ENCODE measurements around the gene NME8. TPM values are rescaled to one million over a fixed set of nuclear protein-coding genes. Genes with fewer than 3 reads are reported as not detected.
"Not testable (repeated sequence)": the region's sequence is repeated elsewhere in the genome, so short reads cannot be mapped to it uniquely, and the experiment has no call there.

Gene NME8, protein sequence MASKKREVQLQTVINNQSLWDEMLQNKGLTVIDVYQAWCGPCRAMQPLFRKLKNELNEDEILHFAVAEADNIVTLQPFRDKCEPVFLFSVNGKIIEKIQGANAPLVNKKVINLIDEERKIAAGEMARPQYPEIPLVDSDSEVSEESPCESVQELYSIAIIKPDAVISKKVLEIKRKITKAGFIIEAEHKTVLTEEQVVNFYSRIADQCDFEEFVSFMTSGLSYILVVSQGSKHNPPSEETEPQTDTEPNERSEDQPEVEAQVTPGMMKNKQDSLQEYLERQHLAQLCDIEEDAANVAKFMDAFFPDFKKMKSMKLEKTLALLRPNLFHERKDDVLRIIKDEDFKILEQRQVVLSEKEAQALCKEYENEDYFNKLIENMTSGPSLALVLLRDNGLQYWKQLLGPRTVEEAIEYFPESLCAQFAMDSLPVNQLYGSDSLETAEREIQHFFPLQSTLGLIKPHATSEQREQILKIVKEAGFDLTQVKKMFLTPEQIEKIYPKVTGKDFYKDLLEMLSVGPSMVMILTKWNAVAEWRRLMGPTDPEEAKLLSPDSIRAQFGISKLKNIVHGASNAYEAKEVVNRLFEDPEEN
- 1.7 TPM for total RNA-seq

DNA sequence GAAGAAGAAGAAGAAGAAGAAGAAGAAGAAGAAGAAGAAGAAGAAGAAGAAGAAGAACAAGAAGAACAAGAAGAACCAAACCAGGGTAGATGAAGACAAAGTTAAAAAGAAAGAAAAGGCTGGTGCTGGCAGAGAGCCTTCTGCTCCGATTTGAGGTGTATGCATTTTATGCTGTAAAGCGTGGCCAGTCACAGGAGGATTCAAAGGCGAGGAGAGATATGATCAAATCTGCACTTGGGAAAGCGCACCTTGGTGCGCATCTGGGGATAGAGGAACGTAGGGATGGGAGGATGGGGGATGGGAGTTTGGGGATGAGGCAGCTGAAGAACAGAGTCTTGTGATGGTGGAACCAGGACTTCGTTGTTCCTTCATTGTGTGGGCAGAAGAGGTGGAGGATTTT is at the start of gene NME8:
Gene NME8, plus strand, starts transcription at position 301 of the 400 bp plus-strand sequence. CDS start 1,670 bp downstream, outside the sequence.
- Histone ChIP-seq H3K4me3 (ENCODE audit: low read length) (no peak within 1 kb of the TSS), H3K4me1 (ENCODE audit: insufficient read depth, low read length) (no peaks in the 10 kb centered on the region), H3K27me3 (ENCODE audit: insufficient read depth, low read length) (no peaks in the 10 kb centered on the region), H3K9me3 (ENCODE audit: low read depth, low read length) (no peaks in the 10 kb centered on the region)

DNA sequence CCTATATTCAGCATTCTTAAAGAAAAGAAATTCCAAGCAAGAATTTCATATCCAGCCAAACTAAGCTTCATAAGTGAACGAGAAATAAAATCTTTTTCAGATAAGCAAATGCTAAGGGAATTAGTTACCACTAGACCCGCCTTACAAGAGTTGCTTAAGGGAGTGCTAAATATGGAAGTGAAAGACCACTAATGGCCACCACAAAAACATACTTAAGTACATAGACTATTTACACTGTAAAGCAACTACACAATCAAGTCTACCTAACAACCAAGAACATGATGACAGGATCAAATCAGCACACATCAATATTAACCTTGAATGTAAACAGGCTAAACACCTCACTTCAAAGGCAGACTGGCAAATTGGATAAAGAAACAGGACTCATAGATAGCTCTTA is 42.2 kb upstream of the NME8 start:
- peaks cover 3% of the 10 kb centered on the region for H3K27me3 ChIP-seq (ENCODE audit: insufficient read depth, low read length)
- no peak overlapping the region for H3K4me3 ChIP-seq (ENCODE audit: low read length)

DNA sequence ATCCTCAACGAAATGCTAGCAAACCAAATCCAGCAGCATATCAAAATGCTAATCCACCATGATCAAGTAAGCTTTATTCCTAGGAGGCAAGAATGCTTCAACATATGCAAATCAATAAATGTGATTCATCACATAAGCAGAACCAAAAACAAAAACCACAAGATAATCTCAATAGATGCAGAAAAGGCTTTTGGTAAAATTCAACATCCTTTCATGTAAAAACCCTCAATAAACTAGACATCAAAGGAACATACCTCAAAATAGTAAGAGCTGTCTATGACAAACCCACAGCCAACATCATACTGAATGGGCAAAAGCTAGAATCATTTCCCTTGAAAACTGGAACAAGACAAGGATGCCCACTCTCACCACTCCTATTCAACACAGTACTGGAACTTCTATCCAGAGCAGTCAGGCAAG is 36.2 kb upstream of the NME8 start:
- not testable (repeated sequence) for H3K27me3 ChIP-seq (ENCODE audit: insufficient read depth, low read length); H3K4me3 ChIP-seq (ENCODE audit: low read length); H3K4me1 ChIP-seq (ENCODE audit: insufficient read depth, low read length)

More for the DNA sequence above, 42.2 kb upstream of the NME8 start:
- Histone ChIP-seq H3K4me1 (ENCODE audit: insufficient read depth, low read length) (no peaks in the 10 kb centered on the region), H3K9me3 (ENCODE audit: low read depth, low read length) (no peaks in the 10 kb centered on the region)

DNA sequence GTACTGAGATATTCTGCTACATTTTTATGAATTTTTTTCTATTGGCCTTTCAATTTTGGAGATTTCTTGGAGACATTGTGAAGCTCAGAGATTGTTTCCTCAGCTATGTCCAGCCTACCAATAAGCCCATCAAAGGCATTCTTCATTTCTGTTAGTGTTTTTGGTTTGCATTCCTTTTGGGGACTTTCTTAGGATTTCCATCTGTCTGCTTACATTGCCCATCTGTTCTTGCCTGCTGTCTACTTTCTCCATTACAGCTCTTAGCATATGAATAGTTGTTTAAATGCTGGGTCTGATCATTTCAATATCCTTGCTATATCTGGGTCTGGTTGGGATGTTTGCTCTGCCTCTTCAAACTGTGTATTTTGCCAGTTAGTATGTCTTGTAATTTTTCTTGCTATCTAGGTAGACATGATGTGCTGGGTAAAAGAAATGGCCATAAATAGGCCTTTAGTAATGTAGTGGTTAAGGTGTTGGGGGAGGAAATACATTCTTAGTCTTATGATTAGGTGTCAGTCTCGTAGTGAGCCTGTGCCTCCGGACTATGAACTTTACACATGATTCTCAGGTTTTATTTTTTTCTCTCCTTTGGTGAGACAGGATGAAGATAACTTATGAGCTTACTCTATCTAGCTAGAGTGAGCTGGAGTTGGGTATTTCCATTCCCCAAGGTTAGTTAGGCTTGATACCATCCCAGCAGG is 32.6 kb upstream of the NME8 start:
- Histone ChIP-seq H3K4me3 (ENCODE audit: low read length) (no peak overlapping the region), H3K27me3 (ENCODE audit: insufficient read depth, low read length) (no peaks in the 10 kb centered on the region), H3K4me1 (ENCODE audit: insufficient read depth, low read length) (no peaks in the 10 kb centered on the region), H3K9me3 (ENCODE audit: low read depth, low read length) (no peaks in the 10 kb centered on the region)

More for the DNA sequence above, 36.2 kb upstream of the NME8 start:
- not testable (repeated sequence) for H3K9me3 ChIP-seq (ENCODE audit: low read depth, low read length)

DNA sequence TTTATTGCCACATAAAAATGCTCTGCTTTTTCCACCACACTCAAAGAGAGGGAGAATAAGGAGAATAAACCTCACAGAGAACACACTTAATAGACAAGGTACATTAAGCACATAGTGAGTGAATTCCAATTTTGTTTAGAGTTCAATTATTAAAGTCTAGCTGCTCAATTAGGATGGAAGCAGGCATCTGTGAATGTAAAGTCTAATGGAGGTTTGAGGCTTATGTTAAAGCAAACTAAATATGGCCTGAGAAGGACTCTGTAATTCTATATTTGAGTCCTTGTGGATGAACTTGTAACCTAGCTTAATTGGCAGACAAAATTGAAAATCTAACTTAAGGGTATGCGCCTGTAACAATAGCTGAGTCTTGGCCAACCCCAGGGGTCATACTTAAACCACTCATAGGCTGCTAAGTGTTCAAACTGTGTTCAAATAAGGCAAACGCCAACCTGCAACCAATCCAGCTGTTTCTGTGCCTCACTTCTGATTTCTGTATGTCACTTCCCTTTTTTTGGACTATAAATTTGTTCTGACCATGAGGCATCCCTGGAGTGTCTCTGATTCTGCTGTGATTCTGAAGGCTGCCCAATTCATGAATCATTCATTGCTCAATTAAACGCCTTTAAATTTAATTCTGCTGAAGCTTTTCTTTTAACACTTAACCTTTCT is 31.3 kb upstream of the NME8 start:
- Histone ChIP-seq H3K4me3 (ENCODE audit: low read length) (no peak overlapping the region), H3K9me3 (ENCODE audit: low read depth, low read length) (no peaks in the 10 kb centered on the region), H3K4me1 (ENCODE audit: insufficient read depth, low read length) (no peaks in the 10 kb centered on the region), H3K27me3 (ENCODE audit: insufficient read depth, low read length) (no peaks in the 10 kb centered on the region)

DNA sequence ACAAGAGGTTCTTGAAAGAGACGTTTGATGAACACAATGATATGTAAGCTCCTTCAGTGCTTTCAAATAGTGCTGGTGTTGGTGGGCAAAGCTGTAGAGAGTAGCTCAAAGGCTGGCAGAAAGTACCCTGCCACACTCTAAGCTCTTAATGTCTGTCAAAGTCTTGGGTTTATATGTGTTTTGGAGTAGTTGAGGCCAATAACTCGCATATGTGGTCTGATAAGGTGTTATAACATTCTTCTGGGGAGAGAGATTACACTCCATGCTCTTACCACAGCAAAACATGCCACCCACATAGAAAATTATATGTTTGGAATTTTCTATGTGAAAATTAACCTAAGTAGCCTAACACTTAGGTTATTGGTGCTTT is 30.8 kb upstream of the NME8 start:
- Histone ChIP-seq H3K27me3 (ENCODE audit: insufficient read depth, low read length) (no peaks in the 10 kb centered on the region), H3K9me3 (ENCODE audit: low read depth, low read length) (no peaks in the 10 kb centered on the region), H3K4me1 (ENCODE audit: insufficient read depth, low read length) (no peaks in the 10 kb centered on the region), H3K4me3 (ENCODE audit: low read length) (no peak overlapping the region)

DNA sequence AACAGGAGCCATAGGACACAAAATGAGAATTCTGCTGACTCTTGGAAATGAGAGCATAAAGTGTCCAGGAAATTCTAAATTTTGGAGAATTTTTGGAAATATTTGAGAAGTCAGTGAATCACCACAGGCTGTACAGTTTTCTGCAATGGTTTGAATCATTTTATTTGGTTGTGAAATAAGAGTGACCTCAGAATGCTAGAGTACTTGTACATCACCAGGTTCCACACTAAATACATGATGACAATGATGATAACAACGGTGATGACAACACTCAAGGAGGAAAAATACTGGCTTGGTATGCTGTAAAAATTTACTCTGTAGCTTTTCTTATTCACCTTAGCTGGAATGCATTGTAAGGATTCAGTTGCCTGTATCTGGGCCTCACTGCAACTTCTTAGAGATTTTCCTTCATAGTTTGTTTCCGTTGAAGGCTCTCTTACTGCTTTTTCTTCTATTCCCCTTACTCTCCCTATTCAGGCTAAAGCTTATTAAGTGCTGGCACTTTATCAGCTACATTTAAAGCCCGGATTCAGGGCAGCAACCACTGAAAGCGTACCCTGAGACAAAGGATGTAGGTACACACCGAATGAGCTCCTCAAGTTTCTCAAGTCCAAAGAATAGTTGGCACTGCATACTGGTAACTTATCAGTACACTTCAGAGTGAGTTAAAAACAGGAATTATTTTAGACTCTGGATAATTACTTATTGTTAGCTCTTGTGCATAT is 30.2 kb upstream of the NME8 start:
- Histone ChIP-seq H3K4me1 (ENCODE audit: insufficient read depth, low read length) (no peaks in the 10 kb centered on the region), H3K9me3 (ENCODE audit: low read depth, low read length) (no peaks in the 10 kb centered on the region), H3K27me3 (ENCODE audit: insufficient read depth, low read length) (no peaks in the 10 kb centered on the region), H3K4me3 (ENCODE audit: low read length) (no peak overlapping the region)

DNA sequence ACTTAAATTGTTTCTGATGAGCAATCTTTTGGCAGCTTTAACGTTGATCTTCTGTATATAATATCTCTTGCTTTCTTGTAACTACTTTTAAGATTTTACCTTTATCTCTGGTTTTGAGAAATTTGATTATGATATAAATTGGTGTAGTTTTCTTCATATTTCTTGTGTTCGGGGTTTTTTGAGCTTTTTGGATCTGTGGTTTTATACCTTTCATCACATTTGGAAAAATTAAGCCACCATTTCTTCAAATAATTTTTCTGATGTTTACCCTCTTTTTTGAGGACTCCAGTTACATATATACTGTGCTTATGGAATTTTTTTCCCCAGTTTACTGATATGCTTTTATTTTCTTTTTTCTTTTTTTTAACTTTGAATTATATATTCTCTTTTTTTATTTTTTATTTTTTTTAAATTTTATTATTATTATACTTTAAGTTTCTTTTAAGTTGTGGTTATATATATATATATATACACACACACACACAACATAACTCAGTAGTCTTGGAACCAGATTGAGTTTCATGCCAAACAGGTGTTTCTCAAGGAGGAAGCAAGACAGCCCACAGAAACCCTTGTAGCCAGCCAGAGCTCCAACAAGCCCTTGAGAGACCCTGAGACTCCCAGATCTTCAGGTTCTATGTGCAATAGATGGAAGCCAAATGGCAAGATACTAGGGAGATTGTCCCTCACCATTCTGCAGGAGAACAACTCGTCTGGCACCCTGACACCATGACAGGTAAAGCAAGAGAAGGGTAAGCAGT is 27.5 kb upstream of the NME8 start:
- no peak overlapping the region for H3K4me3 ChIP-seq (ENCODE audit: low read length)
- peaks cover 7% of the 10 kb centered on the region for H3K4me1 ChIP-seq (ENCODE audit: insufficient read depth, low read length)
- no peaks in the 10 kb centered on the region for H3K27me3 ChIP-seq (ENCODE audit: insufficient read depth, low read length)
- no peaks in the 10 kb centered on the region for H3K9me3 ChIP-seq (ENCODE audit: low read depth, low read length)

DNA sequence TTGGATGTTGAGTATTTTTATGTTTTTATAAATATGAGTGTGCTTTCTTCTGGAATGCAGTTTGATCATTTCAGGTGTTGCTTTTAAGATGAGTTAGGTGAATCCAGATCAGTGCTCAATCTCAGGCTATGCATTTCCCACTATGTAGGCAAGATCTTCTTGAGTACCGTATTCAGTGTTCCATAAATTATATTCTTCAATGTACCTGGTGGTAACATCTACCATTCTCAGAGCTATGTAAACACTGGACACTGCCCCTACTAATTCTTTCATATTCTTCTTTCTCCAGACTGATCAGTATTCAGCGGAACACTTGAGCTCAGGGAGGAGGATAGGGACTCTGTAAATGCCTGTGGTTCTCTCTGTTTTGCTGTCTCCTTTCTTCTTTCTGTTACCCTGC is 25.5 kb upstream of the NME8 start:
- Histone ChIP-seq H3K4me1 (ENCODE audit: insufficient read depth, low read length) (peaks cover 7% of the 10 kb centered on the region), H3K27me3 (ENCODE audit: insufficient read depth, low read length) (no peaks in the 10 kb centered on the region), H3K9me3 (ENCODE audit: low read depth, low read length) (no peaks in the 10 kb centered on the region), H3K4me3 (ENCODE audit: low read length) (no peak overlapping the region)

DNA sequence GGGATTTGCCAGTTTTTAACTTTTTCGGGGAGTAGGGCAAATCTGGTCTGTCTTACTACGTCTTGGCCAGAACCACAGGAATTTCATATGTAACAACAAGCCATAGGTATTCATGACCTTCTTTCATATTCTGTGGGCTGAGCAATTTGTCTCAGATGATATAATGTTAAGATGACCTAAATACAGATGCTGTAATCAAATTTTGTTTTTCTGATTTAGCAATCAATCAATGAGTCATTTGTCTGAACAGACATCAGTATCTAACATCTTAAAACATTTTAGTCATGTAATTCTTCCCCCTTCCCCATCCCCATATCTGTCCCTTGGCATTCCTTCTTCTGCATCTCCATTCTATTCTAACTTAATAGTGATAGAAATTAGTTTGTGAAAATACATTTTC is 24.8 kb upstream of the NME8 start:
- Histone ChIP-seq H3K4me1 (ENCODE audit: insufficient read depth, low read length) (peaks cover 7% of the 10 kb centered on the region), H3K9me3 (ENCODE audit: low read depth, low read length) (no peaks in the 10 kb centered on the region), H3K27me3 (ENCODE audit: insufficient read depth, low read length) (no peaks in the 10 kb centered on the region), H3K4me3 (ENCODE audit: low read length) (no peak overlapping the region)

DNA sequence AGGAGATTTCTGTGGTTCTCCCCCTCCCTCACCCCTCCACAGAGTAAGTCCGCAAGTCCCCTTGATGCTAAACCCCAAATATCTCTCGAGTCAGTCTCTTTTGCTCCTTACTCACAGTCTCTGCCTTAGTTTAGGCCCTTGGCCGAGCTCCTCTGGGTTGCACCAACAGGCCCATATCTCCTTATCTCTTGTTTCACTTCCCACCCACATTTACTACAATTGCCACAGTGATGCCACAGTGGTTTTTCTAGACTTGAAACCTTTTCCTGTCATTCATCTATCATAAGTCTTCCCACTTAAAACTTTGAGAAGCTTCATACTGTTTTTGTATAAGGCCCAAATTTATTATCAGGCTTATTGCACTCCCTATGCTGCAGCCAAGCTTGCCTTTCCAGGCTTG is 23.4 kb upstream of the NME8 start:
- peaks cover 7% of the 10 kb centered on the region for H3K4me1 ChIP-seq (ENCODE audit: insufficient read depth, low read length)
- H3K4me3 ChIP-seq (ENCODE audit: low read length): no peak overlapping the region
- no peaks in the 10 kb centered on the region for H3K9me3 ChIP-seq (ENCODE audit: low read depth, low read length)
- H3K27me3 ChIP-seq (ENCODE audit: insufficient read depth, low read length): no peaks in the 10 kb centered on the region

DNA sequence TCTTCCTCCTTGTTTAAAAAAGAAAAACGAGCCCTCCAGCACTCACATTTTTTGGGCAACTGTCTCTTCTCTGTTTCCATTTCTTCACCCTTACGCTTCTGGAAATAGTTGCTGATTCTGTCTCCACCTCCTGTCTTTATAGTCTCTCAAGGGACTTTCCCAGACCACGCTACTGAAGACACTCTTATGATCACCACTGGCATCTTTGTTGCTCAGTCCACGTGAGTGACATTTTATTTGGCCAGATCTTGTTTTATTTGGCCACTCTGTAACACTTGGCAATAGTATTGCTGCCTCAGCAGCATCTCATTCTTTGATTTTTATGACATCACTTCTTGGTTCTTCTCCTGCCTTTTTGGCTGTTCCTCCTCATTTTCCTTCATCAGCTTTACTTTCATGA is 21.6 kb upstream of the NME8 start:
- no peaks in the 10 kb centered on the region for H3K9me3 ChIP-seq (ENCODE audit: low read depth, low read length)
- H3K4me1 ChIP-seq (ENCODE audit: insufficient read depth, low read length): peaks cover 7% of the 10 kb centered on the region
- H3K4me3 ChIP-seq (ENCODE audit: low read length): no peak overlapping the region
- H3K27me3 ChIP-seq (ENCODE audit: insufficient read depth, low read length): no peaks in the 10 kb centered on the region

DNA sequence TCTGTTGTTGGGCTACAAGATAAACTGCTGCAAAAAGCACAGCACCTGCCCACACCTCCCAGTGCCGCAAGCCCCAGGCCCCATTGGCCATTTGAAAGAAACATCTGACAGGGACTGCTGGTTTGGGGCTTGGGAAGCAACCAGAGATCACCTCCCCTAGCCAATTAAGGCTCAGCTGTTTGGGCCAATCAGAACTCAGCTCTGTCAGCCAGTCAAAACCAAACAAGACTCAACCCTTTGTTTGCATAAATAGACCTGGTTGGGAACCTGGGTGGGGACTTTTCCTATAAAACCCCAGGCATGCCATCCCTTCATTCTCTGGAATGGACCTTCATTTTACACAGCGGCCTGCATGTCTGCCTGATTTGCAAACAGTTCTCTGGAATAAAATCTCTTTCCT is 17.2 kb upstream of the NME8 start:
- Histone ChIP-seq H3K4me1 (ENCODE audit: insufficient read depth, low read length) (peaks cover 10% of the 10 kb centered on the region), H3K4me3 (ENCODE audit: low read length) (no peak overlapping the region), H3K27me3 (ENCODE audit: insufficient read depth, low read length) (no peaks in the 10 kb centered on the region), H3K9me3 (ENCODE audit: low read depth, low read length) (no peaks in the 10 kb centered on the region)

DNA sequence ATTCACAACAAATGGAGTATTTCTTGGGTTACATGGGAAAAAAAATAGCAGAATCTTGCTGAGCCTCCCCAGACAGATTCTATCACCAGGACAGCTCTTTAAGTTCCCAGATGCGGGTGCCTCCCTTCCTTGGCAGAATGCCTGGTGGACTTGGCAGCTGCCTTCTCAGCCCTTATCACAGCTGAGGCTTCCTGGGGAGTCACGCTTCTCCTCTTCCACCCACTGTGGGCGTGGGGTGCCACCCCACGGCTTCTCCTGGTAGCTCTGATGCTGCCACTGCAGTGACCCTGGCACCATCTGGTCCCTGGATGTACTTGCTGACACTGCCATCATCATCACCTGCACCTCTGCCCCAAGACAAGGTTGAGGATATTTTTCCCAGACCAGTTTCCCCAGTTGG is 16.2 kb upstream of the NME8 start:
- peaks cover 10% of the 10 kb centered on the region for H3K4me1 ChIP-seq (ENCODE audit: insufficient read depth, low read length)
- no peaks in the 10 kb centered on the region for H3K27me3 ChIP-seq (ENCODE audit: insufficient read depth, low read length)
- no peaks in the 10 kb centered on the region for H3K9me3 ChIP-seq (ENCODE audit: low read depth, low read length)
- no peak overlapping the region for H3K4me3 ChIP-seq (ENCODE audit: low read length)

Data from mononuclear cell (primary cell).